ENCODE results near the gene CLSTN1. TPM values are rescaled to one million over a fixed set of nuclear protein-coding genes. Genes with fewer than 3 reads are reported as not detected.

CLSTN1 gene
- total and polyA plus RNA-seq, 2 of the 13 experiments (the other 11 are each of a cell fraction or from before 2014, with no cell fraction given) = 19.7 to 29.8 TPM

DNA sequence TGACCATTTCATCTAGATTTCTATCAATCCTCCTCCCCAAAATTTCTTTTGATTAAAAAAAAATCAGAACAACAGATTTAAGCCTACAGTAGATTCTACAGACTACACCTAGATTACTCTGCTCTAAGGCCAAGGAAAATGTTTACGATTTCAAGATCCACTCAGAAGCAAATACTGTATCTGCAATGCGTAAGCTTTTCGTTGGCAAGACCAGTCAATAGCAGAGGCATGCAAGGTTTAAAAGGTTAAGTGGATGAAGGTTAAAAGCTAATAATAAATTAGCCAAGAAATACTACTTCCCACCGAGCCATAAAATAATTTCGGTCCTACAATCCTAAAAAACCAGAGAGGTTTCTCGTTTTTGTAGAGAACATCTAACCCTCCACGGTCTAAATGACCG is 1.3 kb downstream of the CLSTN1 start:
- peak overlapping the region; percentile 75 for H3K9ac ChIP-seq (ENCODE audit: insufficient read depth, low read depth, low read length)
- ChIA-PET CTCF (ENCODE audit: low intra/inter-chr PET ratio, low total read pairs) (no interaction called here), POLR2A (no interaction called here)
- WGBS (ENCODE audit: low lambda C conversion rate) = 0% methylated on average over 8 of the region's 8 CpGs
- H3K36me3 ChIP-seq (replicated peaks in 1 of 2; ENCODE audit: control insufficient read depth in 1 of 2, insufficient read depth in 2 of 2, low read length in 2 of 2) = no peaks in the 10 kb centered on the region
- intact Hi-C loops (cut with micrococcal nuclease; ENCODE audit: unreplicated experiment) = no loop called here
- peaks cover 49% of the 10 kb centered on the region for H3K79me2 ChIP-seq (ENCODE audit: insufficient read depth, low read length)
- H3K4me1 ChIP-seq (ENCODE audit: insufficient read depth, low read length) = peaks cover 69% of the 10 kb centered on the region
- peak overlapping the region; percentile 82 to 92 (median 88) for H3K4me3 ChIP-seq (replicated peaks in 1 of 3; ENCODE audit: insufficient read depth in 1 of 3, low read depth in 2 of 3, low read length in 3 of 3)
- H2AFZ ChIP-seq (ENCODE audit: low read length) = no peak overlapping the region
- in situ Hi-C loops (cut with HindIII; ENCODE audit: extremely low pct_ligation_motif_present, low pct_unique_long_range_greater_than_20kb) = no loop called here
- TF ChIP-seq RXRB (CRISPR knock-in tag; IDR thresholded peaks at IDR 0.05; ENCODE audit: borderline replicate concordance) (no peak), NONO (IDR thresholded peaks at IDR 0.05) (no peak), NONO (CRISPR knock-in tag; conservative IDR thresholded peaks at IDR 0.05) (0 out of 2 replicates have a peak, but pooled peaks have one; percentile 4)
- FAIRE-seq = no peak
- ATAC-seq = no peak
- H4K20me1 ChIP-seq (ENCODE audit: insufficient read depth, low read length) = peaks cover 11% of the 10 kb centered on the region; the same call in 1 of the 2 replicates
- H3K4me2 ChIP-seq (ENCODE audit: low read depth, low read length) = peak overlapping the region; percentile 85
- no peak for DNase-seq (ENCODE audit: low spot score)
- H3K27me3 ChIP-seq (ENCODE audit: control insufficient read depth in 1 of 2, insufficient read depth in 2 of 2, low read length in 2 of 2) = peaks cover 0 to 2% of the 10 kb centered on the region in 2 experiments; a peak in 1 of 5 replicates
- H3K9me3 ChIP-seq (ENCODE audit: low read length) = no peaks in the 10 kb centered on the region
- no peak overlapping the region for H3K27ac ChIP-seq (ENCODE audit: extremely low read length, insufficient read depth, low read length)
- BruUV-seq (replicated peaks) = no TSS peak

DNA sequence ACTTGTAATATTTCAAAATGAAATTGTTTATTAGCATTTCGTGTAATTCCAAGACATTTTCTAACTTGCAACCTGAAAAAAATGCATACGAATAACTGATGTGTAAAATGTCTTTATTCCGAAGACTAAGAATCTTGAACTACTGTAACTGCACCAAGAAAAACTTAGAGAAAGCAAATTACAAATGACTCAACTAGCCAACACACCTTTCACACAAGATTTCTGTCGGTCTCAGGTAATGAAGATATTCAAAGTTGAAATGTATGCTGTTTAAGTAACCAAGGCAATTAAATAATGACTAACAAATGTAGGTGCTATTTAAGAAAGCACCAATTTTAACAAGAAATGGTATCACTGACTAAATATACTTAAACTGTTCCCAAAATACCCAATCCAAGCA is 2.1 kb downstream of the CLSTN1 start:
- DNase-seq (ENCODE audit: low spot score) = no peak
- Histone ChIP-seq H4K20me1 (ENCODE audit: insufficient read depth, low read length) (peaks cover 11% of the 10 kb centered on the region; the same call in 1 of the 2 replicates), H2AFZ (ENCODE audit: low read length) (no peak overlapping the region), H3K4me3 (replicated peaks in 1 of 3; ENCODE audit: insufficient read depth in 1 of 3, low read depth in 2 of 3, low read length in 3 of 3) (peak overlapping the region; percentile 82 to 92 (median 88); a peak in 4 of 6 replicates), H3K79me2 (ENCODE audit: insufficient read depth, low read length) (peaks cover 54% of the 10 kb centered on the region), H3K27ac (ENCODE audit: extremely low read length, insufficient read depth, low read length) (no peak overlapping the region), H3K36me3 (replicated peaks in 1 of 2; ENCODE audit: control insufficient read depth in 1 of 2, insufficient read depth in 2 of 2, low read length in 2 of 2) (no peaks in the 10 kb centered on the region), H3K4me1 (ENCODE audit: insufficient read depth, low read length) (peaks cover 70% of the 10 kb centered on the region), H3K9me3 (ENCODE audit: low read length) (no peaks in the 10 kb centered on the region), H3K4me2 (ENCODE audit: low read depth, low read length) (peak overlapping the region; percentile 85), H3K27me3 (ENCODE audit: control insufficient read depth in 1 of 2, insufficient read depth in 2 of 2, low read length in 2 of 2) (no peaks in the 10 kb centered on the region; a peak in 1 of 5 replicates), H3K9ac (ENCODE audit: insufficient read depth, low read depth, low read length) (peak overlapping the region; percentile 75; the same call in 1 of the 2 replicates)
- in situ Hi-C loops (cut with HindIII; ENCODE audit: extremely low pct_ligation_motif_present, low pct_unique_long_range_greater_than_20kb) = no loop called here
- ChIA-PET POLR2A (no interaction called here), CTCF (ENCODE audit: low intra/inter-chr PET ratio, low total read pairs) (no interaction called here)
- intact Hi-C loops (cut with micrococcal nuclease; ENCODE audit: unreplicated experiment) = no loop called here
- 57% methylated on average over 4 of the region's 4 CpGs for WGBS (ENCODE audit: low lambda C conversion rate)
- ATAC-seq = no peak
- FAIRE-seq = no peak
- TF ChIP-seq ISX (CRISPR knock-in tag; conservative IDR thresholded peaks at IDR 0.05) (no peak), EZH2 (conservative IDR thresholded peaks at IDR 0.05; ENCODE audit: low read depth, low read length) (no peak)
- BruUV-seq (replicated peaks) = TSS peak; percentile 52

Data from HepG2 (cell line).